ENCODE measurements around the gene SNTB2. TPM values are rescaled to one million over a fixed set of nuclear protein-coding genes. Genes with fewer than 3 reads are reported as not detected.
A peak's percentile ranks its signal among the peaks of the same experiment; 100 is the strongest.

Gene SNTB2
- total and polyA plus RNA-seq, 10 donors: 1.9 to 48.5 (median 28.9) TPM

DNA sequence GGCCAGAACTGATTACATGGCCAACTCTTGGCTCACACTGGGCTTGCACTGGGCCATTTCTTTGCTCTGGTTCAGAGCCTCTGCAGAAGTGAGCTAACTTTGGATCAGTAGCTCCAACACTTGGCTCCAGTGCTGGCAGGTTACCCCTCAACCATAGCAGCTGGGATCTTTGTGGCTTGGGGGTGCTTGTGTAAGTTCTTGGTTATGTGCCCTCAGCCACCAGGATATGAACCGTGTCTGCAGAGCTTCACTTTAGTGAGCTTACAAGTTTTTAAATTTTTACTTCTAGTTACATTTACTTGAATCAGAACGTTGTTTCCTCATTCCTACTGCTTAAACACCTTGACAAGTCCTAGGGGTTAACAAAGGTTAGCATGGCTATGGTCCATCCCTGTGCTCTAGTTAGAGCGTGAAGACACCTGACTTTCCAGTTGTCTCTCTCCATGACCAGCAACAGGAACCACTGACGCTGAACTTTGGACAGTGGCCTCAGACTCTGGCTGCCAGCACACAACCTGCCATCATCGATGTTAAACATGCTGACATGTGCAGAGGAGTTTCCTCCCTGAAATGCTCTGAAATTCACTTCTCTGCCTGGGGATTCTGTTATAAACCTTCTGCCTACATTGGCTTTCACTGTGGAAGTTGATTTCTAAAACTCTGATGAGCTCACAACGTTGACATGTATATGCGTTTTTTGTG, 139.4 kb downstream of the SNTB2 start:
- H3K9me3 ChIP-seq: no peaks in the 10 kb centered on the region
- H3K4me1 ChIP-seq: peaks cover 33 to 78% (median 61%) of the 10 kb centered on the region in 6 donors
- intact Hi-C loops (cut with DNase I; ENCODE audit: low total_unique reads): no loop called here
- WGBS, 5 donors: 56 to 71% (median 61%) methylated on average over 7 of the region's 7 CpGs
- H3K27ac ChIP-seq: peak overlapping the region in 3 of 8 donors; percentile 10 to 28 (median 13)
- H3K27me3 ChIP-seq (replicated peaks in 1 of 7): no peaks in the 10 kb centered on the region
- H3K4me3 ChIP-seq: no peak overlapping the region
- no peak for DNase-seq
- peaks cover 0 to 76% (median 53%) of the 10 kb centered on the region in 6 donors for H3K36me3 ChIP-seq
- no peak for TF ChIP-seq POLR2A (IDR thresholded peaks at IDR 0.05)
- TF ChIP-seq POLR2AphosphoS5 (IDR thresholded peaks at IDR 0.05): peak in 1 of 3 donors; percentile 7

DNA sequence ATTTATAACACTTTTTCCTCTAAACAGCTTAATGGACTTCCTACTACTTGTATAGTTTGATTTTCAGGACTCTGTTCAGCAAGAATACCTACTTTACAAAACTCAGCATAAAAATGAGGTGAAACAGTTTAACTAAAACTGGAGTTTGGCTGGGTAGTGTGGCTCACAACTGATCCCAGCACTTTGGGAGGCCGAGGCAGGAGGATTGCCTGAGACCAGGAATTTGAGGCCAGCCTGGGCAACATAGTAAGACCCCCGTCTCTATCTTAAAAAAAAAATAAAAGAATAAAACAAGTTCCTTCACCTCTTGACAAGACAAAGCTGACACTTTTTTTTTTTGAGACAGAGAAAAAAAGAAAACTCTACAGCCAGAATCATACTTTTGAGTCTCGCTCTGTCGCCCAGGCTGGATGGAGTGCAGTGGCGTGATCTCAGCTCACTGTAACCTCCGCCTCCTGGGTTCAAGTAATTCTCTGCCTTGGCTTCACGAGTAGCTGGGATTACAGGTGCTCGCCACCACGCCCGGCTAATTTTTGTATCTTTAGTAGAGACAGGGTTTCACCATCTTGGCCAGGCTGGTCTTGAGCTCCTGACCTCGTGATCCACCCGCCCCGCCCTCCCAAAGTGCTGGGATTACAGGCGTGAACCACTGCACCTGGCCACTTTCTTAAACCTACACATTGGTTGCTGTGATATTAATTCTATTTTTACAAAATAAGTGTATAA, 140.8 kb downstream of the SNTB2 start:
- Histone ChIP-seq H3K27ac (peak overlapping the region in 1 of 8 donors; percentile 96), H3K4me3 (no peak overlapping the region), H3K27me3 (replicated peaks in 1 of 7) (no peaks in the 10 kb centered on the region), H3K36me3 (peaks cover 0 to 75% (median 50%) of the 10 kb centered on the region in 6 donors), H3K4me1 (peaks cover 33 to 93% (median 65%) of the 10 kb centered on the region in 6 donors), H3K9me3 (no peaks in the 10 kb centered on the region)
- intact Hi-C loops (cut with DNase I; ENCODE audit: low total_unique reads): no loop called here
- WGBS, 5 donors: 91 to 95% (median 91%) methylated on average over 14 of the region's 14 CpGs
- DNase-seq: peak; percentile 29
- no peak for TF ChIP-seq POLR2A (IDR thresholded peaks at IDR 0.05)
- TF ChIP-seq POLR2AphosphoS5 (IDR thresholded peaks at IDR 0.05): no peak
- TF ChIP-seq, protein P1, sequence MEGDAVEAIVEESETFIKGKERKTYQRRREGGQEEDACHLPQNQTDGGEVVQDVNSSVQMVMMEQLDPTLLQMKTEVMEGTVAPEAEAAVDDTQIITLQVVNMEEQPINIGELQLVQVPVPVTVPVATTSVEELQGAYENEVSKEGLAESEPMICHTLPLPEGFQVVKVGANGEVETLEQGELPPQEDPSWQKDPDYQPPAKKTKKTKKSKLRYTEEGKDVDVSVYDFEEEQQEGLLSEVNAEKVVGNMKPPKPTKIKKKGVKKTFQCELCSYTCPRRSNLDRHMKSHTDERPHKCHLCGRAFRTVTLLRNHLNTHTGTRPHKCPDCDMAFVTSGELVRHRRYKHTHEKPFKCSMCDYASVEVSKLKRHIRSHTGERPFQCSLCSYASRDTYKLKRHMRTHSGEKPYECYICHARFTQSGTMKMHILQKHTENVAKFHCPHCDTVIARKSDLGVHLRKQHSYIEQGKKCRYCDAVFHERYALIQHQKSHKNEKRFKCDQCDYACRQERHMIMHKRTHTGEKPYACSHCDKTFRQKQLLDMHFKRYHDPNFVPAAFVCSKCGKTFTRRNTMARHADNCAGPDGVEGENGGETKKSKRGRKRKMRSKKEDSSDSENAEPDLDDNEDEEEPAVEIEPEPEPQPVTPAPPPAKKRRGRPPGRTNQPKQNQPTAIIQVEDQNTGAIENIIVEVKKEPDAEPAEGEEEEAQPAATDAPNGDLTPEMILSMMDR (IDR thresholded peaks at IDR 0.05 in 8 of 11, conservative IDR thresholded peaks at IDR 0.05 in 3 of 11): no peak

- intact Hi-C loops (cut with DNase I; ENCODE audit: low total_unique reads): no loop called here
- peaks cover 0 to 75% (median 50%) of the 10 kb centered on the region in 6 donors for H3K36me3 ChIP-seq
- H3K9me3 ChIP-seq: no peaks in the 10 kb centered on the region
- H3K4me1 ChIP-seq: peaks cover 33 to 95% (median 65%) of the 10 kb centered on the region in 6 donors
- peak; percentile 5 to 51 (median 26) for TF ChIP-seq POLR2AphosphoS5 (IDR thresholded peaks at IDR 0.05)
- TF ChIP-seq, protein P1 (IDR thresholded peaks at IDR 0.05 in 8 of 11, conservative IDR thresholded peaks at IDR 0.05 in 3 of 11): no peak
- H3K27me3 ChIP-seq (replicated peaks in 1 of 7): no peaks in the 10 kb centered on the region
- WGBS, 5 donors: 60 to 78% (median 65%) methylated on average over 10 of the region's 10 CpGs
- peak overlapping the region in 3 of 8 donors; percentile 95 to 96 (median 96) for H3K27ac ChIP-seq
- peak; percentile 67 for DNase-seq
- H3K4me3 ChIP-seq: peak overlapping the region in 5 of 8 donors; percentile 76 to 100 (median 100)
These were observed 141.9 kb downstream of the SNTB2 start for GRCh38 chr16:69328854-69329316.

- DNase-seq: peak; percentile 89
- Histone ChIP-seq H3K4me1 (peaks cover 29 to 95% (median 63%) of the 10 kb centered on the region in 6 donors), H3K27me3 (replicated peaks in 1 of 7) (no peaks in the 10 kb centered on the region), H3K36me3 (peaks cover 0 to 75% (median 50%) of the 10 kb centered on the region in 6 donors), H3K4me3 (peak overlapping the region; percentile 76 to 100 (median 99)), H3K9me3 (no peaks in the 10 kb centered on the region), H3K27ac (peak overlapping the region; percentile 73 to 96 (median 91))
- intact Hi-C loops (cut with DNase I; ENCODE audit: low total_unique reads): no loop called here
- TF ChIP-seq POLR2A (IDR thresholded peaks at IDR 0.05) (no peak), POLR2AphosphoS5 (IDR thresholded peaks at IDR 0.05) (peak; percentile 9 to 83 (median 10))
- TF ChIP-seq, protein P1 (IDR thresholded peaks at IDR 0.05 in 8 of 11, conservative IDR thresholded peaks at IDR 0.05 in 3 of 11): no peak
- 7 to 17% (median 10%) methylated on average over 34 to 77 of the region's 77 CpGs for WGBS, 5 donors
These were observed 142.7 kb downstream of the SNTB2 start for GRCh38 chr16:69329369-69330285.
